ENCODE measurements around the gene DHH.

The DHH gene

GRCh38 chr12:49059299-49060171, 35.1 kb downstream of the DHH start:
- TF ChIP-seq CEBPB (IDR thresholded peaks at IDR 0.05): no peak
- TF ChIP-seq ZBTB7A (IDR thresholded peaks at IDR 0.05; ENCODE audit: low read depth): peak; percentile 70; the same call in 1 of the 2 replicates
- TF ChIP-seq, protein P1, sequence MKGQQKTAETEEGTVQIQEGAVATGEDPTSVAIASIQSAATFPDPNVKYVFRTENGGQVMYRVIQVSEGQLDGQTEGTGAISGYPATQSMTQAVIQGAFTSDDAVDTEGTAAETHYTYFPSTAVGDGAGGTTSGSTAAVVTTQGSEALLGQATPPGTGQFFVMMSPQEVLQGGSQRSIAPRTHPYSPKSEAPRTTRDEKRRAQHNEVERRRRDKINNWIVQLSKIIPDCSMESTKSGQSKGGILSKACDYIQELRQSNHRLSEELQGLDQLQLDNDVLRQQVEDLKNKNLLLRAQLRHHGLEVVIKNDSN (IDR thresholded peaks at IDR 0.05): no peak
- TF ChIP-seq FOXM1 (IDR thresholded peaks at IDR 0.05; ENCODE audit: borderline replicate concordance, low read depth): no peak
- TF ChIP-seq RAD21 (IDR thresholded peaks at IDR 0.05; ENCODE audit: low read depth): no peak
- no peak for TF ChIP-seq CREB1 (IDR thresholded peaks at IDR 0.05; ENCODE audit: low read depth)
- TF ChIP-seq NFIC (IDR thresholded peaks at IDR 0.05): no peak
- TF ChIP-seq TAF1 (IDR thresholded peaks at IDR 0.05; ENCODE audit: low read depth): peak; percentile 32; the same call in 1 of the 2 replicates
- 0 out of 2 replicates have a peak, but pooled peaks have one; percentile 3 for TF ChIP-seq EGR1 (IDR thresholded peaks at IDR 0.05)

DNA sequence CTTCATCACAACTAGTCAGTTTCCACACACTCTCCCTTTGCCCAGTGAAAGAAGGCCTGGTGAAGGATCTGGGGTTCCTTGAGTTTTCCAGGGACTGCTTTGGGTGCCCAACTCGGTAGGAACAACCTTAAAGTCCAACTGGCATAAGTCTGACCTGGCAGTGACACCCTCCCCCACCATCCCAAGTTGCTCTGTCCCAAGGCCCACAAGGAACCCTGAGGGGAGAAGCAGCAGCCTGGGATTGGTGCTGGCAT, 35.6 kb downstream of the DHH start:
- no peak for TF ChIP-seq TAF1 (IDR thresholded peaks at IDR 0.05; ENCODE audit: low read depth)
- no peak for TF ChIP-seq FOXM1 (IDR thresholded peaks at IDR 0.05; ENCODE audit: borderline replicate concordance, low read depth)
- TF ChIP-seq NFIC (IDR thresholded peaks at IDR 0.05): no peak
- no peak for TF ChIP-seq CREB1 (IDR thresholded peaks at IDR 0.05; ENCODE audit: low read depth)
- no peak for TF ChIP-seq YY1 (IDR thresholded peaks at IDR 0.05; ENCODE audit: low read depth)
- no peak for TF ChIP-seq REST (IDR thresholded peaks at IDR 0.05; ENCODE audit: low read depth)
- TF ChIP-seq TEAD4 (IDR thresholded peaks at IDR 0.05): no peak
- no peak for TF ChIP-seq EP300 (IDR thresholded peaks at IDR 0.05; ENCODE audit: borderline replicate concordance)
- no peak for TF ChIP-seq EGR1 (IDR thresholded peaks at IDR 0.05)
- TF ChIP-seq, protein P1 (IDR thresholded peaks at IDR 0.05): no peak
- TF ChIP-seq TCF12 (IDR thresholded peaks at IDR 0.05; ENCODE audit: low read depth): no peak
- no peak for TF ChIP-seq RAD21 (IDR thresholded peaks at IDR 0.05; ENCODE audit: low read depth)
- TF ChIP-seq CEBPB (IDR thresholded peaks at IDR 0.05): no peak
- no peak for TF ChIP-seq ZBTB7A (IDR thresholded peaks at IDR 0.05; ENCODE audit: low read depth)
- TF ChIP-seq, protein P2, sequence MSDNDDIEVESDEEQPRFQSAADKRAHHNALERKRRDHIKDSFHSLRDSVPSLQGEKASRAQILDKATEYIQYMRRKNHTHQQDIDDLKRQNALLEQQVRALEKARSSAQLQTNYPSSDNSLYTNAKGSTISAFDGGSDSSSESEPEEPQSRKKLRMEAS (IDR thresholded peaks at IDR 0.05): no peak

GRCh38 chr12:49058366-49059044, 36.1 kb downstream of the DHH start:
- no peak for TF ChIP-seq ZBTB7A (IDR thresholded peaks at IDR 0.05; ENCODE audit: low read depth)
- TF ChIP-seq, protein P2 (IDR thresholded peaks at IDR 0.05): no peak
- TF ChIP-seq RAD21 (IDR thresholded peaks at IDR 0.05; ENCODE audit: low read depth): no peak
- no peak for TF ChIP-seq TCF12 (IDR thresholded peaks at IDR 0.05; ENCODE audit: low read depth)
- TF ChIP-seq CREB1 (IDR thresholded peaks at IDR 0.05; ENCODE audit: low read depth): no peak
- TF ChIP-seq TEAD4 (IDR thresholded peaks at IDR 0.05): no peak
- no peak for TF ChIP-seq NFIC (IDR thresholded peaks at IDR 0.05)
- TF ChIP-seq REST (IDR thresholded peaks at IDR 0.05; ENCODE audit: low read depth): no peak
- TF ChIP-seq EGR1 (IDR thresholded peaks at IDR 0.05): no peak
- TF ChIP-seq, protein P1 (IDR thresholded peaks at IDR 0.05): no peak
- no peak; the same call in 1 of the 2 replicates for TF ChIP-seq TAF1 (IDR thresholded peaks at IDR 0.05; ENCODE audit: low read depth)
- TF ChIP-seq CEBPB (IDR thresholded peaks at IDR 0.05): no peak
- no peak for TF ChIP-seq FOXM1 (IDR thresholded peaks at IDR 0.05; ENCODE audit: borderline replicate concordance, low read depth)
- TF ChIP-seq YY1 (IDR thresholded peaks at IDR 0.05; ENCODE audit: low read depth): no peak
- no peak for TF ChIP-seq EP300 (IDR thresholded peaks at IDR 0.05; ENCODE audit: borderline replicate concordance)

- no peak for TF ChIP-seq YY1 (IDR thresholded peaks at IDR 0.05; ENCODE audit: low read depth)
- no peak for TF ChIP-seq FOXM1 (IDR thresholded peaks at IDR 0.05; ENCODE audit: borderline replicate concordance, low read depth)
- TF ChIP-seq CEBPB (IDR thresholded peaks at IDR 0.05): no peak
- no peak for TF ChIP-seq TEAD4 (IDR thresholded peaks at IDR 0.05)
- TF ChIP-seq NFIC (IDR thresholded peaks at IDR 0.05): no peak
- TF ChIP-seq, protein P1 (IDR thresholded peaks at IDR 0.05): no peak
- no peak for TF ChIP-seq REST (IDR thresholded peaks at IDR 0.05; ENCODE audit: low read depth)
Observed at GRCh38 chr12:49057888-49058287, 36.7 kb downstream of the DHH start.

All from Ishikawa (cell line).